ENCODE results near the gene KIFC3.
A peak's percentile ranks its signal among the peaks of the same experiment; 100 is the strongest.
"Not testable (repeated sequence)": the region's sequence is repeated elsewhere in the genome, so short reads cannot be mapped to it uniquely, and the experiment has no call there.

Gene KIFC3

GRCh38 chr16:57802341-57803133, at the start of gene KIFC3:
KIFC3 (minus strand) TSS chr16:57802491; CDS start chr16:57798243, 4,248 bp downstream.
- peak; percentile 44 to 55 for DNase-seq (ENCODE audit: low read depth in 2 of 2)

GRCh38 chr16:57848181-57848580, 45.9 kb upstream of the KIFC3 start:
- no peak for DNase-seq (ENCODE audit: low read depth in 2 of 2)

- DNase-seq (ENCODE audit: low read depth in 2 of 2) = not testable (repeated sequence)
Observed at GRCh38 chr16:57846931-57847330, 44.6 kb upstream of the KIFC3 start.

GRCh38 chr16:57846078-57846697, 43.9 kb upstream of the KIFC3 start:
- DNase-seq (ENCODE audit: low read depth in 2 of 2) = no peak

GRCh38 chr16:57845115-57845514, 42.8 kb upstream of the KIFC3 start:
- DNase-seq (ENCODE audit: low read depth in 2 of 2) = no peak

- no peak for DNase-seq (ENCODE audit: low read depth in 2 of 2)
Observed at GRCh38 chr16:57844416-57845030, 42.2 kb upstream of the KIFC3 start.

- no peak for DNase-seq (ENCODE audit: low read depth in 2 of 2)
Observed at GRCh38 chr16:57843400-57843799, 41.1 kb upstream of the KIFC3 start.

GRCh38 chr16:57842601-57843000, 40.3 kb upstream of the KIFC3 start:
- no peak for DNase-seq (ENCODE audit: low read depth in 2 of 2)

- no peak for DNase-seq (ENCODE audit: low read depth in 2 of 2)
Observed at GRCh38 chr16:57840833-57841232, 38.5 kb upstream of the KIFC3 start.

GRCh38 chr16:57838161-57838560, 35.9 kb upstream of the KIFC3 start:
- DNase-seq (ENCODE audit: low read depth in 2 of 2) = no peak

- no peak for DNase-seq (ENCODE audit: low read depth in 2 of 2)
Observed at GRCh38 chr16:57837305-57838125, 35.2 kb upstream of the KIFC3 start.

GRCh38 chr16:57835439-57835838, 33.1 kb upstream of the KIFC3 start:
- not testable (repeated sequence) for DNase-seq (ENCODE audit: low read depth in 2 of 2)

GRCh38 chr16:57834936-57835335, 32.6 kb upstream of the KIFC3 start:
- no peak for DNase-seq (ENCODE audit: low read depth in 2 of 2)

GRCh38 chr16:57830890-57831484, 28.7 kb upstream of the KIFC3 start:
- no peak for DNase-seq (ENCODE audit: low read depth in 2 of 2)

GRCh38 chr16:57829969-57830360, 27.7 kb upstream of the KIFC3 start:
- no peak for DNase-seq (ENCODE audit: low read depth in 2 of 2)

GRCh38 chr16:57828272-57829161, 26.2 kb upstream of the KIFC3 start:
- DNase-seq (ENCODE audit: low read depth in 2 of 2) = no peak

GRCh38 chr16:57826706-57827625, 24.7 kb upstream of the KIFC3 start:
- DNase-seq (ENCODE audit: low read depth in 2 of 2) = no peak

- DNase-seq (ENCODE audit: low read depth in 2 of 2) = no peak
Observed at GRCh38 chr16:57826052-57826451, 23.8 kb upstream of the KIFC3 start.

- DNase-seq (ENCODE audit: low read depth in 2 of 2) = no peak
Observed at GRCh38 chr16:57825298-57826044, 23.2 kb upstream of the KIFC3 start.
